Heart left ventricle (tissue), 13 donors: ENCODE results near the gene TBX4.

Experiments
- POLR2A ChIP-seq, 2 donors: fragments of 450-650 bp; IDR thresholded peaks; one replicate each; pipeline ENCODE4 v1.6.1; 2017; ENCODE audit warnings: antibody characterized with exemption in 2 of 2, mild to moderate bottlenecking in 2 of 2, moderate library complexity in 2 of 2
- TF ChIP-seq, protein P1 (sequence below), 12 donors: fragments of 200-600 bp; sonication (generic) in 4 of 12; IDR thresholded peaks; one replicate each; pipeline versions ENCODE4 v1.5.0 to v1.8.0; 2018 to 2022; ENCODE audit warnings: antibody characterized with exemption in 12 of 12, mild to moderate bottlenecking in 5 of 12
- donor health status: ischemic (EF 13 %, LVEDD 7.1; RV severe dilation, severe dysfunction).
- donor health status: DM: no; HTN: yes; CAD: no.
- donor health status: DM: no; HTN: no; CAD: no.
- donor health status: ischemic (EF 25% LVEDD 6.9; RV normal size, moderate dysfunction).
- donor health status: ischemic (EF 25% LVEDD 5.7; RV mildly dilated, moderate dysfunction).
- donor health status: ischemic (EF 35%, LVEDD 5.7; RV mildly dilated, moderate dysfunction).
- donor health status: nonischemic (EF 11% LVEDD 7.7; RV severe dilation, severe dysfunction).
- donor health status: DM: yes; HTN: yes; CAD: no.
- donor health status: PGD.
- donor health status: ischemic (EF 29% LVEDD 5.4; RV normal size, mild dysfunction).
- donor health status: nonischemic (EF 23%, LVEDD 6.1; RV moderate dilation, normal function).

DNA sequence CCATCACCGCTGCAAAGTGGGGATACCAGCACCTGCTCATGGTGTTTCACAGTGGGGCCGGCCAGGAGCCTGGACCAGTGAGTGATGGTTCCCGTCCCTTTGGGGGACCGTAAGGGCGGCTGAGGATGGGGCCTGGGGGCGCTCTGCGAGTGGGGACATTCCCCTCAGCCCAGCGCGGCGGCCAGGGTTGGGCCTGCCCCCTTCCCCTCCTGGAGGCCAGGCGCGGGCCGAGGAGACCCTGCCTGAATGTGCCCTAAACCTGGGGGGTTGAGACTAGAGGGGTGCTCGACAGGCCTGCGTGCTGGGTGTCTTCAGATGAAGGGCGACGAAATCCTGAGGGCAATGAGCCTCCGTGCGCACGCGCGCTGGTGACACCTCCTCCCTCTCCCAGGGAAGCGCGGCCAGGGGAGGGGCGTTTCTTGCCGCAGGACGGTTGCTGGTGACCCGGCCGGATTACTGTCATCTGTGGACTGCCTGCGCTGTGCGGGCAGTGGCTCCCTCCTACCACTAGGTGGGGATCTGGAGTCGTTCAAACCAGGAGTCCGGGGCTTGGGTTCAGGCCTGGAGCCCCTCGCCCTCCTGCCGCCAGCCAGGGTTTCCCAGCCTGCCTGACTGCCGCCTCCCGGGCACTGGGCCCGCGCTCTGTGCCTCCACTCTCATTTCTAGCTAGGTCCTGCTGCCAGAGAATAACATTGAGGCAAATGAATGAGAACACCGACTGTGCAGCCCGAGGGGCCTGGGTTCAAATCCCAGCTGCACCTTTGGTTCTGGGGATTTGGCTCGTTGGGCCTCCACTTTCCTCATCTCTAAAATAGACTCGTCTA is 35.5 kb upstream of the TBX4 start:
- TF ChIP-seq, protein P1, sequence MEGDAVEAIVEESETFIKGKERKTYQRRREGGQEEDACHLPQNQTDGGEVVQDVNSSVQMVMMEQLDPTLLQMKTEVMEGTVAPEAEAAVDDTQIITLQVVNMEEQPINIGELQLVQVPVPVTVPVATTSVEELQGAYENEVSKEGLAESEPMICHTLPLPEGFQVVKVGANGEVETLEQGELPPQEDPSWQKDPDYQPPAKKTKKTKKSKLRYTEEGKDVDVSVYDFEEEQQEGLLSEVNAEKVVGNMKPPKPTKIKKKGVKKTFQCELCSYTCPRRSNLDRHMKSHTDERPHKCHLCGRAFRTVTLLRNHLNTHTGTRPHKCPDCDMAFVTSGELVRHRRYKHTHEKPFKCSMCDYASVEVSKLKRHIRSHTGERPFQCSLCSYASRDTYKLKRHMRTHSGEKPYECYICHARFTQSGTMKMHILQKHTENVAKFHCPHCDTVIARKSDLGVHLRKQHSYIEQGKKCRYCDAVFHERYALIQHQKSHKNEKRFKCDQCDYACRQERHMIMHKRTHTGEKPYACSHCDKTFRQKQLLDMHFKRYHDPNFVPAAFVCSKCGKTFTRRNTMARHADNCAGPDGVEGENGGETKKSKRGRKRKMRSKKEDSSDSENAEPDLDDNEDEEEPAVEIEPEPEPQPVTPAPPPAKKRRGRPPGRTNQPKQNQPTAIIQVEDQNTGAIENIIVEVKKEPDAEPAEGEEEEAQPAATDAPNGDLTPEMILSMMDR (IDR thresholded peaks at IDR 0.05): peak; percentile 91 to 99 (median 95)
- TF ChIP-seq POLR2A (IDR thresholded peaks at IDR 0.05): peak in 1 of 2 donors; percentile 10
